Hippocampal formation (tissue), 2 donors: Measurements from ENCODE around the gene CC2D1B.

Source experiments
- DNase-seq, 2 donors: peaks; one replicate each; lab custom pipeline; 2025; lab: John Stamatoyannopoulos, UW

The CC2D1B gene

DNA sequence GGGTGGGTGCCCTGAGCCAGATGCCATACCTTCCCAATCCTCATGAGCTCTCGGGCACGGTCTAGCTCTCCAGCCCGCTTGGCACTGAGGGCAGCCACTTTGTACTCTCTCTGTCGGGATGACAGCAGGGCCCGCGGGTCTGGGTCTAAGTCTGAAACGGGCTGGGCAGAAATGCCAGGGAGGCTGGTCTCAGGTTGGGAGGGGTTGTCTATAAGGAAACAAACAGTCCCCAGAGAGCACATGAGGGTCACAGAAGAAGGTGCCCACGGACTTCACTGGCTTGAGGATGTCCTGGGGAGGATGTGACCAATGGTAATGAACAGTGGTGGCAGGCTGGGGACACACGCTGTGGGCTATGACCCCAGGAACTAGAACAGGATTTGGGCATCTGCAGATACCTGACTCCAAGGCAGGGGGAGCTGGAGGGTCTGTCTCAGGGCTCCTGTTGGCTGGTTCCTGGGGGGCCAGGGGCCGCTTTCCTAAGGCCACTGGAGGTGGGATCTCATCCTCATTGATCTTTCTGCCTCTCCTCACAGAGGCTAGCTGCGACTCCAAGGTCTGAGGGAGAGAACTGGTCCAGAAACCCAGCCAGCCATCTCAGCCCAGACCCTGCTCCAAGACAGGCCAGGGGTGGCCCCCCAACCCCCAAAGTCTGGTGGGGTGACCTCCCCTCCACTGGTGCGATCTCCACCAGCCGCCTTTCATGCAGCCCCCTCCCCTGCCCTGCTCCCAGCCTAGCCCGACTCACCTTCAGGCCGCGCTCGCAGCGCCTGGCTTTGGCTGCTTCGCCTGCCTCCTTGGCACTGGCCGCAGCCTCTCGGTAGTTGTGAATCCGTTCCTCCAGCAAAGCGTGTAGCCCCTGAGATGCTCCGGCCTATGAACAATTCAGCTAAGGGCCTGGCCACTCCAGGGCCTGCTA is 6.1 kb downstream of the CC2D1B start:
- no peak for DNase-seq

DNA sequence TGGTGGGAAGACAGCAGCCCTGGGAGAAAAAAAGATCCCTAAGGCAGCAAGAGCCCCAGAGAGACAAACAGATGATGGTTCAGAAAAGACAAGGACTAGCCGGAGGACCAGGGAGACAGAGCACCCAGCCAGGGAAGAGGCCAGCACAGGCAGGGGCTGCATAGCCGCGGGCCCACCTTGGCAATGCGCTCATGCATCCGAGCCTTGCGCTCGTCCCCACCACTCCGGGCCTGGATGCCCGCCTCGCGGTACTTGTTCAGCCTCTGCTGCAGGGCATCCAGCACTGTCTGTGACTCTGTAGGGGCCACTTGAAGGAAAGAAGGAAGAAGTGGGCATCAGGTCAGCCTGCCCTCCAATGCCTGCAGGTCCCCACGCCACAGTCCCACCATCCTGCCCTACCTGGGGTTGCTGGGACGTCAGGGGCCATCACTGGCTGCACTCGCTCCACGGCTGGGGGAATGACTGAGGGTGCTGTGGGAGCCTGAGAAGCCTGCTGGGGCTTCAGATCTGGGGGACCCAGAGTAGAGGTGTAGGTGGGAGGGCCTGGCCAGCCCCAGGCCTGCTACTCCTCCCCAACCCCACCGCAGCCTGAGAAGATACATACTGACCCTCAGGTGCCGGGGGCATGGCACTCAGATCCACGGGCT is 7.0 kb downstream of the CC2D1B start:
- DNase-seq = no peak

GRCh38 chr1:52357397-52357796 is 8.6 kb downstream of the CC2D1B start:
- no peak for DNase-seq

- DNase-seq = no peak
Measured at GRCh38 chr1:52356818-52357355, 9.1 kb downstream of the CC2D1B start.

DNA sequence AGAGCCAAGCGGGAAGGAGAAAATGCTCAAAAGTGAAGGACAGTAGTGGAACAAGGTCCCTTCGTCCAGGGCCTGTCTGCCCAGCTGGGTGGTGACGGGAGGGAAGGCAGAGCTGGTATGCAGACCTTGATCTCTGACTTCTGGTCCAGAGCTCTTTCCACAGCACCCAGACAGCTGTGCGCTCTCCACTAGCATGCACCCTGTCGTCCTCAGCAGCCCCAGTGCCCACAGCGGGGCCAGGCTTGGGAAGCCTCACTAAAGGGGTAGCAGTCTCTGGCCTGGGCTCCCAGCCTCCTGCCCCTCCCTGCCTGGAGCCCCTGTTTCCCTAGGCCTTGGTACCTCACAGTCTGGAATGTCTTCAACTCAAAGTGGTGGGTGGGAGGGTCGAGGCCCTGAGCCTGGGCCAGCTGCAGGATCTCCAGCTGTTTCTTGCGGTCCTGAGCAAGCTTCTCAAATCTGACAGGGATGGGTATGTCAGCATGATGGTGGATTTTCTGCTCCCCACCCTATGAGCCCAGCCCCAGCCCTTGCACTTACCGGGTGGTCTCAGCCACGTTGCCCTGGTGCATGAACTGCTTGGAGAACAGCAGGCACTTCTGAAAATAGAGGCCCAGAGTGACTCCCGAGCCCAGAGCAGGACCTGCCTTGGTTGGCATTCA is 10.0 kb downstream of the CC2D1B start:
- DNase-seq = no peak

GRCh38 chr1:52355436-52355835 is 10.6 kb downstream of the CC2D1B start:
- no peak for DNase-seq

DNA sequence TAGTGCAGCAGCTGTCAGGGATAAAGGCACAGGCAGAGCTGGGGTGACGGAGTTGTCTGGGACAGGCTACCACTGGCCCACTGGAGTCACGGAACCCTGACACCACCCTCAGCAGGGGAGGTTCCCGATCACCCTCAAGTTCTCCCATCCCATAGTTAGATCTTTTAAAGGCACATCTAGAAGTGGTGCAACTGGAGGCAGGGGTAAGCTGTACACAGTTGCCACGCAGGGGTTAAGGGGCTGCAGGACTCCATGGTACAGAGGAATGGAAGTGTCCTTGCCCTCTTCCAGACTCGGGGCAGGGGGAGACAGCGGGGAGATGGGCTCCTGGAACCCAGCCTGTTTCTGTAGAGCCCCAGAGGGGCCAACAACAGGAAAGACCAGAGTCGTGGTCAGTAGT is 13.3 kb downstream of the CC2D1B start:
- no peak for DNase-seq

- DNase-seq = peak; percentile 29 to 37
Measured at GRCh38 chr1:52348704-52349300, 17.2 kb downstream of the CC2D1B start.

- no peak for DNase-seq
Measured at GRCh38 chr1:52346653-52347052, 19.4 kb downstream of the CC2D1B start.

DNA sequence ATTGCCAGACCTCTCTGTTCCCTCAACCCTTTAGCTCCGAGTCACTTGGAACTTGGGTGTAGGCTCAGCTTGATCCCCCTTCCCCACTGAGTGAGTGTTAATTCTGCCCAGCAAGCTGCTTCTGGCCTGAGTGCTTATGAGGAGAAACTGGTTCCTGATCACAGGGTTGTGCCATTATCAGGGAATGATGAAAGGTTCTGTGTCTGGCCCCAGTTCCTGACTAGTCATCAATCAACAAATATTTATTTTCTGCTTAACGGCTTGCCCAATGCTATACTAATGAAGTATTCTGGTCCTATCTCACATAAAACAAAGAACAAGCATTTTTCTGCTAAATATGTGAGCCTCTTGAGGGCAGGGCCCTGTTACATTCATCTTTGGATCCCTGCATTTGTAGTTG is 20.8 kb downstream of the CC2D1B start:
- no peak for DNase-seq

GRCh38 chr1:52343979-52344378 is 22.0 kb downstream of the CC2D1B start:
- no peak for DNase-seq

- no peak for DNase-seq
Measured at GRCh38 chr1:52341655-52342260, 24.2 kb downstream of the CC2D1B start.

DNA sequence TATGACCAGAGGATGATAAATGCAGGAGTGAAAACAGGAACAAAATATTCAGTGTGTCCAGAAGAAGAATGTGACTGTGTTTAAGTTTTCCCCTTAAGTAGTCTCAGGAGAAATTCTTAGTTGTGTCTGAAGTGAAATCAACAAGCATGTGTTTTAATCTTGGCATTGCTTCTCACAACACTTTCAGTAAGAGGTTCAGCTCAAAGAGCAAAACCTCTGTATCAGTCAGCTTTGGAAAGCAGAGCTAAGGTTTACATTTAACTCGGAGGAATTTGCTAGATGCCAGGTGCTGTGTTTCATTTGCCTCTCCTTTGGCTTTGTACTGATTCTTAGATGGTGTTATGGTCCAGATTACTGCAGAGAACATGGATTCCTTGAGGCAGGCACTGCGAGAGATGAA is 28.6 kb downstream of the CC2D1B start:
- DNase-seq = no peak

DNA sequence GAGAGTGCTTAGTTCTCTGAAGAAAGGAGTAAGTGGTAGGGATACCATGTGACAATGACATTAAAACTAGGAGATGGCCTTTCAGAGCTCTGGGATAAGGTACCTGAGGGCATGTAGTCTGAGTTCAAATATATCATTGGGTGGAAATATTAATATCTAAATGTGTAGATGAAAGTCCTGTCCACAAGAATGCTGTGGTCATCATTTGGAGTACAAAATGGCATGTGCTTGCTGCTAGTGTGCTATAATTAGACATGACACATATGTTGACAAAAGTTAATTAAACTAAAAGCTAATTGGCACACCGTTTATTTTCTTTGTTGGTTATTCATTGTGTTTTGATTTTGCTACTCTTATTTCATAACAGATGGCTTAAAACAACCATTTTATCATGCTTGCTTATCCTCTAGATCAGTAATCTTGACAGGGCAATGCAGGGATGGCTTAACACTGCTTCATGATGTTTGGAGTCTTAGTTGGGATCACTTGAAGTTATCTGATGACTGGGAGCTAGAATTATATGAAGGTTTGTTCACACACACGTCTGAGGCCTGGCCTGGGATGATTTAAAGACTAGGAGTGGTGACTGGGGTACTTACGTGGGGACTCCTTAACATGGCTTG is 31.0 kb downstream of the CC2D1B start:
- no peak for DNase-seq

DNA sequence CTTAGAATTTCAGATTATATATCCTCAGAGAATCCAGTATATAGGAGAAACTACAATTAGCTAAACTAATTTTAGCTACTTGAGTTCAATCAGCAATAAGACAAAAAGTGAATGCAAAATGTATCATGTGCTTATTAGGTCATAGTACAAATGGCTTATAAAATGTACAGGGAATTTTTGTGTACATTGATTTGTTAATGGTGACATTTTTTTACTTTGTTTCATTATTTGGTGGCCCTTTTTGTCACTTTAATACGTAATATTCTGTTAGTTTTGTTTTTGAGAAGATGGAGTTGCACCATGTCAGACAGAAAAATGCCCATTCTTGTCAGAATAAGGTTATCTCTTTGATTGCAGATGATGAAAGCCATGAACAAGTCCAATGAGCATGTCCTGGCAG is 33.6 kb downstream of the CC2D1B start:
- no peak for DNase-seq

- no peak for DNase-seq
Measured at GRCh38 chr1:52328615-52329014, 37.4 kb downstream of the CC2D1B start.

- no peak for DNase-seq
Measured at GRCh38 chr1:52325786-52326185, 40.2 kb downstream of the CC2D1B start.

- DNase-seq = no peak
Measured at GRCh38 chr1:52323731-52324130, 42.3 kb downstream of the CC2D1B start.

- DNase-seq = no peak
Measured at GRCh38 chr1:52321061-52321460, 44.9 kb downstream of the CC2D1B start.

DNA sequence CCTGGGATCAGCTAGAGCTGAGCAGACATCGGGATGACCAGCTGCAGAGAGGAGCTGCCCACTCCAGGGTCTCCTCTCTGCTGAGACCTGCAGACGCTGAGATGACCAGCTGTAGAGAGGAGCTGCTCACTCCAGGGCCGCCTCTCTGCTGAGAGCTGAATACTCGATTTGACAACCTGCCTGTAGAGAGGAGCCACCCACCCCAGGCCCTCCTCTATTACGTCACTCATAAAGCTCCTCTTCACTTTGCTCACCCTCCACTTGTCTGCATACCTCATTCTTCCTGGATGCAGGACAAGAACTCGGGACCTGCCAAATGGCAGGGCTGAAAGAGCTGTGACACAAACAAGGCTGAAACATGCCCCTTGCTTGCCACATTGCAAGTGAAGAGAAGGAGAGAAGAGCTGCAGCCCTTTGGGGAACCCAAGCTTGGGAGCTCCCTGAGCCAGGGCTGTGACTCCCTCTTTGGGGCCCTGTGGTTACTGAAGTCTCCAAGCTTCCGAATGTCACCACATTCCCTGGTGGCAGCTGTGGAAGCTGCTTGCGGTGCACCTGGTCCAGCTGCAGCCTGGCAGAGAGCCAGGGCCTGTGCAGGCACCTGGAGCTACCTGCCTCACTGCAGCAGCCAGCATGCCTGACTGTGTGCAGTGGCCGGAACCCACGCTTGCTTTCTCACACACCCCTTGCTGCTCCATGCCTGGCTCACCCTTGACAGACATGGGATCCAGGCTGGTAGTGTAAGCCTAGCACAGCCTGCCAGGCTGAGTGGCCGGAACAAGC is 59.6 kb downstream of the CC2D1B start:
- no peak for DNase-seq
